GM12878 (cell line): ENCODE results near the gene MAGI1. TPM values are rescaled to one million over a fixed set of nuclear protein-coding genes. Genes with fewer than 3 reads are reported as not detected.

ENCODE experiments used
- ATAC-seq: fragments of 200-7000 bp; cut with Tn5 transposase; 3 replicates; pipeline ENCODE4 v1.9.1; 2020; ENCODE audit warnings: mild to moderate bottlenecking, moderate library complexity
- BruUV-seq: library from RNA; stranded (reverse); fragments of 400-500 nt; replicated peaks from 2 replicates; lab custom pipeline; 2021; lab: Mats Ljungman, UMichigan
- CTCF ChIA-PET: fragments of 300-600 bp; sonication (Branson Sonifier 250); formaldehyde crosslinking; extraction: SDS; loops from one replicate; lab custom pipeline; 2021; ENCODE audit warnings: inconsistent platforms; lab: Yijun Ruan, JAX
- POLR2A ChIA-PET: fragments of 350-600 bp; formaldehyde crosslinking; extraction: SDS; loops from one replicate; lab custom pipeline; 2021; ENCODE audit warnings: inconsistent platforms; lab: Charles Lee
- RAD21 ChIA-PET: fragments of 300-600 bp; sonication (Branson Sonifier 250); formaldehyde crosslinking; loops from one replicate; lab custom pipeline; 2023; ENCODE audit warnings: antibody characterized with exemption; ENCODE audit not compliant: unreplicated experiment; lab: Charles Lee
- SMC1A ChIA-PET: fragments of 300-600 bp; sonication (Branson Sonifier 250); formaldehyde crosslinking; loops from one replicate; lab custom pipeline; 2023; ENCODE audit not compliant: unreplicated experiment, uncharacterized antibody; lab: Charles Lee
- DNase-seq: peaks from one replicate; pipeline ENCODE4 v3.0.0-alpha.2; 2011; ENCODE audit warnings: low read depth, low spot score
- FAIRE-seq: peaks from 3 replicates; lab custom pipeline; 2011; peaks lifted over from hg19 to GRCh38; lab: Jason Lieb, UNC
- H2AFZ ChIP-seq: 2 replicates; pipeline ENCODE4 v1.6.0; 2011; ENCODE audit warnings: low read depth, low read length, control low read depth; ENCODE audit not compliant: control insufficient read depth
- H3K27ac ChIP-seq: 2 replicates; pipeline ENCODE4 v1.5.1; 2011; ENCODE audit warnings: control low read depth; ENCODE audit not compliant: control insufficient read depth, insufficient read depth
- H3K27me3 ChIP-seq, 2 experiments: replicated peaks in 1 of 2; 2 replicates each; pipeline versions ENCODE4 v1.6.0 to v1.6.1; 2011; ENCODE audit warnings: low read length in 1 of 2; ENCODE audit not compliant: control insufficient read depth in 2 of 2, insufficient read depth in 2 of 2
- H3K36me3 ChIP-seq, 2 experiments: 2 replicates each; pipeline ENCODE4 v1.5.1; 2011; ENCODE audit warnings: low read length in 1 of 2; ENCODE audit not compliant: control insufficient read depth in 2 of 2, insufficient read depth in 2 of 2
- H3K4me1 ChIP-seq: 2 replicates; pipeline ENCODE4 v1.6.1; 2011; ENCODE audit warnings: mild to moderate bottlenecking, low read length, moderate library complexity, mixed read lengths; ENCODE audit not compliant: control insufficient read depth, insufficient read depth
- H3K4me2 ChIP-seq: 2 replicates; pipeline ENCODE4 v1.6.0; 2011; ENCODE audit warnings: control low read depth; ENCODE audit not compliant: control insufficient read depth, insufficient read depth
- H3K4me3 ChIP-seq: fragments of 200-600 bp; sonication (generic); 2 replicates; pipeline ENCODE4 v1.5.1; 2016
- H3K79me2 ChIP-seq: 2 replicates; pipeline ENCODE4 v1.6.0; 2011; ENCODE audit warnings: low read length; ENCODE audit not compliant: control insufficient read depth, insufficient read depth
- H3K9ac ChIP-seq: 2 replicates; pipeline ENCODE4 v1.8.0; 2011; ENCODE audit warnings: low read length, control low read depth, mixed read lengths; ENCODE audit not compliant: control insufficient read depth, insufficient read depth
- H3K9me3 ChIP-seq: replicated peaks from 3 replicates; pipeline ENCODE4 v1.5.1; 2011; ENCODE audit warnings: mild to moderate bottlenecking, low read length; ENCODE audit not compliant: control insufficient read depth, insufficient read depth
- H4K20me1 ChIP-seq: 2 replicates; pipeline ENCODE4 v1.6.0; 2011; ENCODE audit not compliant: control insufficient read depth, insufficient read depth
- CEBPB ChIP-seq, 2 experiments: fragments of 150-350 bp in 1 of 2; IDR thresholded peaks; 2 replicates each; pipeline ENCODE4 v1.6.1; 2012 to 2014; ENCODE audit warnings: low read depth in 2 of 2, low read length in 2 of 2, borderline replicate concordance in 1 of 2, inconsistent platforms in 1 of 2
- CHD1 ChIP-seq: IDR thresholded peaks from 2 replicates; pipeline ENCODE4 v1.6.1; 2012; ENCODE audit warnings: low read depth, low read length, improper control_type of control experiment
- HDAC6 ChIP-seq: fragments of 200-600 bp; sonication (generic); IDR thresholded peaks from one replicate; pipeline ENCODE4 v1.8.0; 2017; ENCODE audit warnings: antibody characterized with exemption; ENCODE audit not compliant: unreplicated experiment
- IRF4 ChIP-seq: IDR thresholded peaks from 2 replicates; pipeline ENCODE4 v1.6.1; 2011; ENCODE audit warnings: low read depth, low read length
- LARP7 ChIP-seq: fragments of 450-650 bp; IDR thresholded peaks from 2 replicates; pipeline ENCODE4 v1.6.1; 2017; ENCODE audit warnings: mild to moderate bottlenecking
- MEF2A ChIP-seq: IDR thresholded peaks from 2 replicates; pipeline ENCODE4 v1.6.1; 2011; ENCODE audit warnings: low read depth, mild to moderate bottlenecking, low read length, moderate library complexity; ENCODE audit not compliant: insufficient read depth
- MYB ChIP-seq: fragments of 150-350 bp; IDR thresholded peaks from 2 replicates; pipeline ENCODE4 v1.6.1; 2014; ENCODE audit warnings: mild to moderate bottlenecking, low read depth, low read length, borderline replicate concordance
- NFYA ChIP-seq: IDR thresholded peaks from 2 replicates; pipeline ENCODE4 v1.6.1; 2011; ENCODE audit warnings: low read depth, mild to moderate bottlenecking, low read length, improper control_type of control experiment, borderline replicate concordance
- PML ChIP-seq: IDR thresholded peaks from 2 replicates; pipeline ENCODE4 v1.6.1; 2012; ENCODE audit warnings: low read length, inconsistent platforms
- RAD21 ChIP-seq: IDR thresholded peaks from 2 replicates; pipeline ENCODE4 v1.6.1; 2011; ENCODE audit warnings: mild to moderate bottlenecking, low read depth, low read length, moderate library complexity; ENCODE audit not compliant: insufficient read depth
- RELB ChIP-seq: fragments of 450-650 bp; IDR thresholded peaks from 2 replicates; pipeline ENCODE4 v1.6.1; 2017; ENCODE audit warnings: low read depth, mild to moderate bottlenecking, moderate library complexity
- SP1 ChIP-seq: IDR thresholded peaks from one replicate; pipeline ENCODE4 v1.6.1; 2011; ENCODE audit warnings: low read depth, low read length
- YBX1 ChIP-seq: fragments of 450-650 bp; IDR thresholded peaks from 2 replicates; pipeline ENCODE4 v1.6.1; 2016; ENCODE audit warnings: antibody characterized with exemption
- ZNF217 ChIP-seq: fragments of 450-650 bp; IDR thresholded peaks from 2 replicates; pipeline ENCODE4 v1.6.1; 2017; ENCODE audit warnings: antibody characterized with exemption, mild to moderate bottlenecking
- WGBS: methylation state at CpG from one replicate; pipeline ENCODE4 v1.1.6; 2016; ENCODE audit warnings: low lambda C conversion rate; ENCODE audit not compliant: insufficient replicate concordance, insufficient coverage; ENCODE audit errors: missing lambda C conversion rate; 5-methylcytosine and 5-hydroxymethylcytosine counted together
- in situ Hi-C: fragments of 300-500 bp; cut with MboI; formaldehyde crosslinking; loops from 9 replicates; pipeline ENCODE4 v1.14.3; 2018; ENCODE audit warnings: mixed read lengths
- intact Hi-C: fragments of 100-400 bp; cut with micrococcal nuclease; formaldehyde crosslinking; loops from one replicate; pipeline ENCODE4 v1.14.2; 2022; ENCODE audit not compliant: unreplicated experiment
- polyA plus RNA-seq, 11 experiments: library from polyadenylated mRNA; depleted of rRNA in 4 of 11; unstranded in 6 of 11; stranded (reverse) in 5 of 11; fragments of >200 nt; fragmentation: Nextera tagmentation in 4 of 11; fragmentation: Illumina TruSeq in 1 of 11; extraction: Ambion mirVana in 4 of 11; extraction: Trizol in 1 of 11; gene quantifications; 1 replicate in 1 of 11; 2 replicates in 10 of 11; pipeline versions ENCODE4 v1.2.1 to v1.2.3, GENCODE V29; 2011 to 2016; ENCODE audit warnings: inconsistent platforms in 2 of 11, missing spikeins in 2 of 11, low read depth in 1 of 11
- total RNA-seq, 4 experiments: library from RNA; depleted of rRNA in 3 of 4; stranded (reverse); fragments of >200 nt in 3 of 4; fragmentation: Illumina TruSeq in 1 of 4; extraction: Trizol in 1 of 4; gene quantifications; 2 replicates each; pipeline versions ENCODE4 v1.2.1 to v1.2.3, GENCODE V29; 2013 to 2021
- TF ChIP-seq, protein P1 (sequence below): fragments of 450-650 bp; IDR thresholded peaks from 2 replicates; pipeline ENCODE4 v1.6.1; 2016; ENCODE audit warnings: mild to moderate bottlenecking
- TF ChIP-seq, protein P2 (sequence below): IDR thresholded peaks from 2 replicates; pipeline ENCODE4 v1.6.1; 2011; ENCODE audit warnings: low read depth, low read length, improper control_type of control experiment, borderline replicate concordance
- TF ChIP-seq, protein P3 (sequence below): IDR thresholded peaks from 2 replicates; pipeline ENCODE4 v1.6.1; 2012; ENCODE audit warnings: mild to moderate bottlenecking, low read depth, low read length

Gene MAGI1
- total and polyA plus RNA-seq, 10 of the 15 experiments (the other 5 are each of a cell fraction or from before 2014, with no cell fraction given), result 0.02 to 3.3 (median 0.29) TPM; not detected in 1

GRCh38 chr3:66066963-66067617 lies 28.4 kb upstream of the MAGI1 start (continued):
- TF ChIP-seq, protein P1, sequence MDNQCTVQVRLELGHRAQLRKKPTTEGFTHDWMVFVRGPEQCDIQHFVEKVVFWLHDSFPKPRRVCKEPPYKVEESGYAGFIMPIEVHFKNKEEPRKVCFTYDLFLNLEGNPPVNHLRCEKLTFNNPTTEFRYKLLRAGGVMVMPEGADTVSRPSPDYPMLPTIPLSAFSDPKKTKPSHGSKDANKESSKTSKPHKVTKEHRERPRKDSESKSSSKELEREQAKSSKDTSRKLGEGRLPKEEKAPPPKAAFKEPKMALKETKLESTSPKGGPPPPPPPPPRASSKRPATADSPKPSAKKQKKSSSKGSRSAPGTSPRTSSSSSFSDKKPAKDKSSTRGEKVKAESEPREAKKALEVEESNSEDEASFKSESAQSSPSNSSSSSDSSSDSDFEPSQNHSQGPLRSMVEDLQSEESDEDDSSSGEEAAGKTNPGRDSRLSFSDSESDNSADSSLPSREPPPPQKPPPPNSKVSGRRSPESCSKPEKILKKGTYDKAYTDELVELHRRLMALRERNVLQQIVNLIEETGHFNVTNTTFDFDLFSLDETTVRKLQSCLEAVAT, result no peak
- TF ChIP-seq HDAC6 (no peak), NFYA (no peak), CHD1 (no peak), SP1 (no peak)

GRCh38 chr3:66055289-66055688 lies 16.6 kb upstream of the MAGI1 start:
- no peaks in the 10 kb centered on the region for H3K36me3 ChIP-seq
- H3K4me2 ChIP-seq, result no peak overlapping the region
- no peak overlapping the region for H2AFZ ChIP-seq
- in situ Hi-C loops (no loop called here), intact Hi-C loops (no loop called here)
- no peaks in the 10 kb centered on the region for H4K20me1 ChIP-seq
- no peaks in the 10 kb centered on the region for H3K79me2 ChIP-seq
- FAIRE-seq, result no peak
- WGBS, result 17% methylated on average over 2 of the region's 2 CpGs
- no peak overlapping the region for H3K27ac ChIP-seq
- BruUV-seq, result no TSS peak
- CTCF ChIA-PET, result no interaction called here
- no peaks in the 10 kb centered on the region; a peak in 1 of 4 replicates for H3K27me3 ChIP-seq
- H3K9ac ChIP-seq, result no peak overlapping the region
- no peak overlapping the region for H3K4me3 ChIP-seq
- SMC1A ChIA-PET, result no interaction called here
- no peaks in the 10 kb centered on the region for H3K4me1 ChIP-seq
- RAD21 ChIA-PET, result no interaction called here
- POLR2A ChIA-PET, result no interaction called here
- no peak for DNase-seq
- no peak for ATAC-seq
- no peaks in the 10 kb centered on the region for H3K9me3 ChIP-seq
- TF ChIP-seq CEBPB (IDR thresholded peaks at IDR 0.05; ENCODE audit: borderline replicate concordance in 1 of 2, low read depth in 2 of 2, low read length in 2 of 2), result no peak
- TF ChIP-seq, protein P2, sequence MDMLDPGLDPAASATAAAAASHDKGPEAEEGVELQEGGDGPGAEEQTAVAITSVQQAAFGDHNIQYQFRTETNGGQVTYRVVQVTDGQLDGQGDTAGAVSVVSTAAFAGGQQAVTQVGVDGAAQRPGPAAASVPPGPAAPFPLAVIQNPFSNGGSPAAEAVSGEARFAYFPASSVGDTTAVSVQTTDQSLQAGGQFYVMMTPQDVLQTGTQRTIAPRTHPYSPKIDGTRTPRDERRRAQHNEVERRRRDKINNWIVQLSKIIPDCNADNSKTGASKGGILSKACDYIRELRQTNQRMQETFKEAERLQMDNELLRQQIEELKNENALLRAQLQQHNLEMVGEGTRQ, result no peak
- no peak for TF ChIP-seq YBX1
- TF ChIP-seq RELB, result no peak
- TF ChIP-seq PML, result no peak
- TF ChIP-seq RAD21, result no peak
- TF ChIP-seq ZNF217, result no peak
- TF ChIP-seq, protein P3, sequence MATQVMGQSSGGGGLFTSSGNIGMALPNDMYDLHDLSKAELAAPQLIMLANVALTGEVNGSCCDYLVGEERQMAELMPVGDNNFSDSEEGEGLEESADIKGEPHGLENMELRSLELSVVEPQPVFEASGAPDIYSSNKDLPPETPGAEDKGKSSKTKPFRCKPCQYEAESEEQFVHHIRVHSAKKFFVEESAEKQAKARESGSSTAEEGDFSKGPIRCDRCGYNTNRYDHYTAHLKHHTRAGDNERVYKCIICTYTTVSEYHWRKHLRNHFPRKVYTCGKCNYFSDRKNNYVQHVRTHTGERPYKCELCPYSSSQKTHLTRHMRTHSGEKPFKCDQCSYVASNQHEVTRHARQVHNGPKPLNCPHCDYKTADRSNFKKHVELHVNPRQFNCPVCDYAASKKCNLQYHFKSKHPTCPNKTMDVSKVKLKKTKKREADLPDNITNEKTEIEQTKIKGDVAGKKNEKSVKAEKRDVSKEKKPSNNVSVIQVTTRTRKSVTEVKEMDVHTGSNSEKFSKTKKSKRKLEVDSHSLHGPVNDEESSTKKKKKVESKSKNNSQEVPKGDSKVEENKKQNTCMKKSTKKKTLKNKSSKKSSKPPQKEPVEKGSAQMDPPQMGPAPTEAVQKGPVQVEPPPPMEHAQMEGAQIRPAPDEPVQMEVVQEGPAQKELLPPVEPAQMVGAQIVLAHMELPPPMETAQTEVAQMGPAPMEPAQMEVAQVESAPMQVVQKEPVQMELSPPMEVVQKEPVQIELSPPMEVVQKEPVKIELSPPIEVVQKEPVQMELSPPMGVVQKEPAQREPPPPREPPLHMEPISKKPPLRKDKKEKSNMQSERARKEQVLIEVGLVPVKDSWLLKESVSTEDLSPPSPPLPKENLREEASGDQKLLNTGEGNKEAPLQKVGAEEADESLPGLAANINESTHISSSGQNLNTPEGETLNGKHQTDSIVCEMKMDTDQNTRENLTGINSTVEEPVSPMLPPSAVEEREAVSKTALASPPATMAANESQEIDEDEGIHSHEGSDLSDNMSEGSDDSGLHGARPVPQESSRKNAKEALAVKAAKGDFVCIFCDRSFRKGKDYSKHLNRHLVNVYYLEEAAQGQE, result no peak
- no peak for TF ChIP-seq MEF2A
- TF ChIP-seq IRF4, result no peak
- TF ChIP-seq MYB, result no peak
- no peak for TF ChIP-seq LARP7
